Measurements from ENCODE around the gene HOXA3. TPM values are rescaled to one million over a fixed set of nuclear protein-coding genes. Genes with fewer than 3 reads are reported as not detected.
A peak's percentile ranks its signal among the peaks of the same experiment; 100 is the strongest.

The HOXA3 gene
- total and polyA plus RNA-seq, 2 of the 8 experiments (the other 6 are each of a cell fraction or from before 2014, with no cell fraction given), result not detected

- DNase-seq (ENCODE audit: low read depth in 1 of 2, low spot score in 2 of 2) (no peak), FAIRE-seq (no peak)
- no peak overlapping the region for H3K56ac ChIP-seq (replicated peaks; ENCODE audit: insufficient read length, low read depth, low read length)
- no peak overlapping the region for H2BK20ac ChIP-seq (ENCODE audit: low read length)
- H3K27ac ChIP-seq (ENCODE audit: low read depth, low read length), result no peak overlapping the region
- H4K5ac ChIP-seq (ENCODE audit: insufficient read length, low read depth, low read length), result no peak overlapping the region
- peaks cover 20 to 38% of the 10 kb centered on the region in 2 experiments for H4K20me1 ChIP-seq (replicated peaks in 1 of 2; ENCODE audit: control insufficient read depth in 1 of 2, insufficient read depth in 2 of 2, low read length in 2 of 2)
- H3K18ac ChIP-seq (ENCODE audit: extremely low read depth, low read length), result no peak overlapping the region
- CTCF ChIA-PET (ENCODE audit: partially characterized antibody), result interaction anchor here (1.1 to 12.1 kb wide), 3 partner anchors 10 to 43 kb away, joined by 3 to 123 read pairs (median 4); partner anchors contain the start of genes HOXA5 and HOXA6
- H4K91ac ChIP-seq (replicated peaks; ENCODE audit: insufficient read length, low read length), result no peak overlapping the region
- H3K79me2 ChIP-seq (ENCODE audit: control insufficient read depth in 1 of 2, insufficient read depth in 2 of 2, low read length in 2 of 2), result no peaks in the 10 kb centered on the region
- H3K4ac ChIP-seq (replicated peaks; ENCODE audit: insufficient read length, low read depth, low read length), result no peak overlapping the region
- H3K23ac ChIP-seq (ENCODE audit: insufficient read length), result no peak overlapping the region
- no peak overlapping the region for H2AFZ ChIP-seq (ENCODE audit: low read length)
- 0 out of 2 replicates have a peak, but pooled peaks cover 1% of the 10 kb centered on the region for H3K23me2 ChIP-seq (ENCODE audit: low read depth, low read length)
- POLR2A ChIA-PET (ENCODE audit: partially characterized antibody), result interaction anchor here (1.2 kb wide), 1 partner anchor 11 kb away, joined by 3 read pairs; no protein-coding TSS in a partner anchor
- no peaks in the 10 kb centered on the region for H3K9me3 ChIP-seq (ENCODE audit: insufficient read depth in 2 of 2, low read depth in 1 of 2, low read length in 1 of 2)
- H2BK12ac ChIP-seq (ENCODE audit: low read depth, low read length), result 0 out of 2 replicates have a peak overlapping the region, but pooled peaks have one; percentile 17
- no peak overlapping the region for H2BK5ac ChIP-seq (ENCODE audit: low read depth, low read length)
- 5% methylated on average over 27 of the region's 39 CpGs; no CpG with 5 or more reads in 1 of the 2 experiments for WGBS, 2 experiments (ENCODE audit: extremely low coverage in 1 of 2, insufficient coverage in 1 of 2, insufficient read length in 1 of 2, insufficient replicate concordance in 2 of 2, low coverage in 1 of 2, low lambda C conversion rate in 2 of 2, missing lambda C conversion rate in 1 of 2)
- H3K36me3 ChIP-seq (ENCODE audit: control insufficient read depth in 2 of 4, insufficient read depth in 4 of 4, low read length in 3 of 4), result peaks cover 0 to 11% (median 0%) of the 10 kb centered on the region in 4 experiments; a peak in 1 of 8 replicates
- no peak overlapping the region for H3K9ac ChIP-seq (replicated peaks in 1 of 4; ENCODE audit: extremely low read depth in 1 of 4, low read depth in 3 of 4, low read length in 3 of 4)
- H3K4me3 ChIP-seq (ENCODE audit: extremely low read depth in 1 of 4, insufficient read depth in 2 of 4, low read depth in 3 of 4, low read length in 4 of 4), result no peak overlapping the region
- H2AK5ac ChIP-seq (ENCODE audit: low read depth, low read length), result no peak overlapping the region
- no peak overlapping the region for H4K8ac ChIP-seq (ENCODE audit: extremely low read depth, insufficient read depth, low read length)
- no peak overlapping the region for H2BK120ac ChIP-seq (replicated peaks; ENCODE audit: low read depth, low read length)
- H3K79me1 ChIP-seq (ENCODE audit: low read depth, low read length), result no peaks in the 10 kb centered on the region
- H2BK15ac ChIP-seq (ENCODE audit: low read length), result no peak overlapping the region
- H3K4me2 ChIP-seq (ENCODE audit: insufficient read depth in 1 of 2, low read depth in 2 of 2, low read length in 2 of 2), result peak overlapping the region in 1 of 2 experiments; percentile 69; a peak in 1 of 4 replicates
- H3K27me3 ChIP-seq (replicated peaks in 1 of 4; ENCODE audit: control insufficient read depth in 3 of 4, extremely low read depth in 1 of 4, insufficient read depth in 3 of 4, low read length in 3 of 4), result peaks cover 94 to 100% (median 98%) of the 10 kb centered on the region in 4 experiments
- peaks cover 0 to 19% (median 14%) of the 10 kb centered on the region in 4 experiments; a peak in 6 of 7 replicates for H3K4me1 ChIP-seq (replicated peaks in 1 of 4; ENCODE audit: control insufficient read depth in 3 of 4, insufficient read depth in 4 of 4, low read length in 3 of 4)
- H3K14ac ChIP-seq (ENCODE audit: insufficient read length), result no peak overlapping the region
- TF ChIP-seq USF2 (IDR thresholded peaks at IDR 0.05; ENCODE audit: low read length) (no peak), SUZ12 (IDR thresholded peaks at IDR 0.05; ENCODE audit: low read length) (peak; percentile 34), CBX5 (IDR thresholded peaks at IDR 0.05; ENCODE audit: low read depth, low read length) (no peak), JUND (IDR thresholded peaks at IDR 0.05; ENCODE audit: low read length) (no peak), CBX8 (IDR thresholded peaks at IDR 0.05; ENCODE audit: borderline replicate concordance, low read depth, low read length) (peak; percentile 62; the same call in 1 of the 2 replicates), GTF2F1 (IDR thresholded peaks at IDR 0.05; ENCODE audit: borderline replicate concordance, low read depth, low read length) (no peak), MAX (IDR thresholded peaks at IDR 0.05) (no peak), SIRT6 (IDR thresholded peaks at IDR 0.05; ENCODE audit: low read length) (no peak)
- TF ChIP-seq, protein P1, sequence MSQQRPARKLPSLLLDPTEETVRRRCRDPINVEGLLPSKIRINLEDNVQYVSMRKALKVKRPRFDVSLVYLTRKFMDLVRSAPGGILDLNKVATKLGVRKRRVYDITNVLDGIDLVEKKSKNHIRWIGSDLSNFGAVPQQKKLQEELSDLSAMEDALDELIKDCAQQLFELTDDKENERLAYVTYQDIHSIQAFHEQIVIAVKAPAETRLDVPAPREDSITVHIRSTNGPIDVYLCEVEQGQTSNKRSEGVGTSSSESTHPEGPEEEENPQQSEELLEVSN (IDR thresholded peaks at IDR 0.05), result no peak
- TF ChIP-seq, protein P2, sequence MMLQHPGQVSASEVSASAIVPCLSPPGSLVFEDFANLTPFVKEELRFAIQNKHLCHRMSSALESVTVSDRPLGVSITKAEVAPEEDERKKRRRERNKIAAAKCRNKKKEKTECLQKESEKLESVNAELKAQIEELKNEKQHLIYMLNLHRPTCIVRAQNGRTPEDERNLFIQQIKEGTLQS (IDR thresholded peaks at IDR 0.05; ENCODE audit: insufficient read depth, low read depth, low read length), result no peak
Measured at GRCh38 chr7:27101957-27102580, 50.3 kb downstream of the HOXA3 start.
